Prostate gland (tissue), 2 donors: ENCODE results near the gene TTPAL. TPM values are rescaled to one million over a fixed set of nuclear protein-coding genes. Genes with fewer than 3 reads are reported as not detected.
A peak's percentile ranks its signal among the peaks of the same experiment; 100 is the strongest.

ENCODE experiments used
- DNase-seq: peaks from one replicate; pipeline ENCODE4 v3.0.0-alpha.2; 2019; ENCODE audit warnings: low spot score
- H3K27ac ChIP-seq, 2 donors: fragments of 200-600 bp; sonication (generic); 2 replicates each; pipeline ENCODE4 v1.5.1; 2017 to 2019
- H3K27me3 ChIP-seq: fragments of 200-600 bp; sonication (generic); replicated peaks from 2 replicates; pipeline ENCODE4 v1.5.1; 2019; ENCODE audit not compliant: insufficient read depth
- H3K36me3 ChIP-seq, 2 donors: fragments of 200-600 bp; sonication (generic); 1 replicate in 1 of 2; 2 replicates in 1 of 2; pipeline versions ENCODE4 v1.5.1 to v1.8.1; 2017 to 2019
- H3K4me1 ChIP-seq: fragments of 200-600 bp; sonication (generic); replicated peaks from 2 replicates; pipeline ENCODE4 v1.5.1; 2019
- H3K4me3 ChIP-seq, 2 donors: fragments of 200-600 bp; sonication (generic); 2 replicates each; pipeline ENCODE4 v1.5.1; 2017 to 2019
- H3K9me3 ChIP-seq: fragments of 200-600 bp; sonication (generic); 2 replicates; pipeline ENCODE4 v1.5.1; 2017
- CTCF ChIP-seq, 4 experiments: fragments of 200-600 bp in 2 of 4; fragments of 450-650 bp in 2 of 4; sonication (generic) in 2 of 4; IDR thresholded peaks; 1 replicate in 3 of 4; 2 replicates in 1 of 4; pipeline ENCODE4 v1.5.1; 2016 to 2019; ENCODE audit warnings: antibody characterized with exemption in 4 of 4, mild to moderate bottlenecking in 2 of 4, moderate library complexity in 2 of 4
- POLR2A ChIP-seq: fragments of 450-650 bp; IDR thresholded peaks from one replicate; pipeline ENCODE4 v1.6.1; 2016; ENCODE audit warnings: antibody characterized with exemption, mild to moderate bottlenecking
- POLR2AphosphoS5 ChIP-seq: sonication (generic); formaldehyde crosslinking; IDR thresholded peaks from one replicate; pipeline ENCODE4 v1.6.1; 2017; ENCODE audit warnings: antibody characterized with exemption
- WGBS: methylation state at CpG from one replicate; pipeline ENCODE4 v1.1.5; 2018; 5-methylcytosine and 5-hydroxymethylcytosine counted together
- intact Hi-C: fragments of 100-400 bp; cut with DNase I; formaldehyde crosslinking; loops from one replicate; pipeline ENCODE4 v1.14.2; 2022
- total RNA-seq, 2 donors: library from RNA; depleted of rRNA; stranded (reverse); fragments of >200 nt; gene quantifications; one replicate each; pipeline ENCODE4 v1.1.0, GENCODE V29; 2016

TTPAL gene
- total RNA-seq, 2 donors from 2014 or later: 11.8 to 14.8 TPM

- H3K27ac ChIP-seq: no peak overlapping the region
- no peak overlapping the region for H3K4me3 ChIP-seq
- TF ChIP-seq CTCF (IDR thresholded peaks at IDR 0.05) (no peak), POLR2AphosphoS5 (no peak), POLR2A (no peak)
- peaks cover 3% of the 10 kb centered on the region for H3K4me1 ChIP-seq
- no peak for DNase-seq
- no peaks in the 10 kb centered on the region for H3K27me3 ChIP-seq
- H3K36me3 ChIP-seq: no peaks in the 10 kb centered on the region
- no peaks in the 10 kb centered on the region for H3K9me3 ChIP-seq
- WGBS: 79% methylated on average over 8 of the region's 8 CpGs
- intact Hi-C loops: no loop called here
These were observed 19.1 kb upstream of the TTPAL start for GRCh38 chr20:44456611-44457010.

DNA sequence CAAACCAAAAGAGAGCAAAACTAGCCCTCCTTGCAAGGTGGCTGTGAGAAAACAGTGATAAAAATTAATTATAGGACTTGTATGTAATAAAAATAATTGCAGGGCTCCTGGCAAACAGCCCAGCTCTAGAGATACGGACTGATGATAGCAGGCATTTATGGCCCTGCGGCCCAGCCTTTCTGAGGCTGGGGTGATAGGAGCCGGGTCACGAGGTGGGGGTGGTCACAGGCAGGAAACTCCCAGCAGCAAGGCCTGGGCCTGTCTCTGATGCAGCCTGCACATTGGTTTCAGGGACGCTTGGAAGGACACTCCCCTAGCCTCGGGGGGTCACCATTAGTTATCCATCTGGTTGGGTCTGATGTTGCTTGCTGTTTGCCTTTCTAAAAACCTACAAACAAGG is 18.7 kb upstream of the TTPAL start:
- TF ChIP-seq CTCF (IDR thresholded peaks at IDR 0.05) (no peak), POLR2AphosphoS5 (no peak), POLR2A (no peak)
- H3K9me3 ChIP-seq: no peaks in the 10 kb centered on the region
- no peak overlapping the region for H3K4me3 ChIP-seq
- H3K27ac ChIP-seq: no peak overlapping the region
- WGBS: 41% methylated on average over 6 of the region's 6 CpGs
- no peaks in the 10 kb centered on the region for H3K36me3 ChIP-seq
- H3K4me1 ChIP-seq: peaks cover 3% of the 10 kb centered on the region
- DNase-seq: no peak
- intact Hi-C loops: no loop called here
- H3K27me3 ChIP-seq: no peaks in the 10 kb centered on the region

- Histone ChIP-seq H3K36me3 (no peaks in the 10 kb centered on the region), H3K4me1 (peaks cover 3% of the 10 kb centered on the region), H3K4me3 (no peak overlapping the region), H3K9me3 (no peaks in the 10 kb centered on the region), H3K27ac (no peak overlapping the region), H3K27me3 (no peaks in the 10 kb centered on the region)
- intact Hi-C loops: no loop called here
- 98% methylated on average over 2 of the region's 2 CpGs for WGBS
- DNase-seq: no peak
- TF ChIP-seq POLR2A (no peak), CTCF (IDR thresholded peaks at IDR 0.05) (no peak), POLR2AphosphoS5 (no peak)
These were observed 16.4 kb upstream of the TTPAL start for GRCh38 chr20:44459271-44459670.

GRCh38 chr20:44460795-44461141 is 14.9 kb upstream of the TTPAL start:
- H3K27me3 ChIP-seq: no peaks in the 10 kb centered on the region
- peaks cover 3% of the 10 kb centered on the region for H3K4me1 ChIP-seq
- DNase-seq: no peak
- no peak overlapping the region for H3K4me3 ChIP-seq
- WGBS: 14% methylated on average over 3 of the region's 3 CpGs
- no peaks in the 10 kb centered on the region for H3K9me3 ChIP-seq
- H3K36me3 ChIP-seq: no peaks in the 10 kb centered on the region
- peak in 3 of 4 experiments; percentile 15 to 49 (median 31) for TF ChIP-seq CTCF (IDR thresholded peaks at IDR 0.05)
- TF ChIP-seq POLR2A: no peak
- no peak for TF ChIP-seq POLR2AphosphoS5
- H3K27ac ChIP-seq: peak overlapping the region in 1 of 2 donors; percentile 5
- intact Hi-C loops: loop anchor here (2.0 kb wide), 1 partner anchor 246 kb away; no protein-coding TSS in a partner anchor

DNA sequence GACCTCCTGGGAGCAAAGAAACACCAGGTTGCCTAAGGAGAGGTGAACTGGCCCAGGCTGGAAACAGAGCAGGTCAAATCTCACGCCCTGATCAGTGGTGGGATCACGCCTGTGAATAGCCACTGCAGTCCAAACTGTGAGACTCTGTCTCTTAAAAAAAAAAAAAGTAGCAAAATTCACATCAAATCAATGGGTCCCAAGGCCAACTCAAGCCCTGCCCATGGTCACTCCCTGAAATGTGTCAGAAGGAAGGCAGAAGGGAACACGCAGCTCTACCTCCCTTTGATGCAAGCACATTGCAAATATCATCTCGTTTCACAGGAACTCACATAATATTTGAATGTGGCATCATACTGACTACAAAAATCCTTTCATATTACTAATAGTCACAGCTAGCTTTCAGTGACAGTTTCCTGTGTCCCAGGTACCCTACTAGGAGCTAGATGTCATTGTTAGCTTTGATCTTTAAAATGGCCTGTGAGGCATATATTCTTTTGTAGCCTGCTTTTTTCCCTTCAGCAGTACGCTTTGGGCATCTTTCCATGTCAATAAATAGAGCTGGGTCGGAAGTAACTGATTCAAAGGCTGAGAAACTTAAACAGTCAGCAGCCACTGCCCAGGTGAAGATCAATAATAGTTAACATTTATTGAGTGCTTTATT is 14.4 kb upstream of the TTPAL start:
- no peak for DNase-seq
- intact Hi-C loops: loop anchor here (2.0 kb wide), 1 partner anchor 246 kb away; no protein-coding TSS in a partner anchor
- TF ChIP-seq POLR2A (no peak), CTCF (IDR thresholded peaks at IDR 0.05) (no peak), POLR2AphosphoS5 (no peak)
- WGBS: 39% methylated on average over 6 of the region's 6 CpGs
- Histone ChIP-seq H3K27me3 (no peaks in the 10 kb centered on the region), H3K4me3 (no peak overlapping the region), H3K36me3 (no peaks in the 10 kb centered on the region), H3K27ac (peak overlapping the region in 1 of 2 donors; percentile 5), H3K9me3 (no peaks in the 10 kb centered on the region), H3K4me1 (peaks cover 3% of the 10 kb centered on the region)
